ENCODE measurements around the gene ABAT.

- TF ChIP-seq CTCF (conservative IDR thresholded peaks at IDR 0.05; ENCODE audit: low read depth, low read length) = no peak
- TF ChIP-seq EZH2 (IDR thresholded peaks at IDR 0.05; ENCODE audit: borderline replicate concordance, low read depth, low read length, poor library complexity, severe bottlenecking) = no peak
These were observed 124.2 kb downstream of the ABAT start for GRCh38 chr16:8798535-8799157.
